SK-N-SH (cell line): ENCODE measurements around the gene LRRC3B. TPM values are rescaled to one million over a fixed set of nuclear protein-coding genes. Genes with fewer than 3 reads are reported as not detected.

Experiments
- CTCF ChIA-PET: fragments of 300-600, 350-600 bp; formaldehyde crosslinking; extraction: SDS; loops from one replicate; lab custom pipeline; 2021; lab: Yijun Ruan, JAX
- POLR2A ChIA-PET: fragments of 350-600 bp; sonication (Branson Sonifier 250); formaldehyde crosslinking; extraction: SDS; loops from one replicate; lab custom pipeline; 2020; ENCODE audit warnings: antibody characterized with exemption, inconsistent platforms; lab: Yijun Ruan, JAX
- DNase-seq: peaks from one replicate; pipeline ENCODE4 v3.0.0; 2012
- H2AFZ ChIP-seq: fragments of 200-600 bp; sonication (generic); 2 replicates; pipeline ENCODE4 v1.8.1; 2016; ENCODE audit warnings: antibody characterized with exemption, mild to moderate bottlenecking, low read depth
- H3F3A ChIP-seq: fragments of 200-600 bp; sonication (generic); replicated peaks from 2 replicates; pipeline ENCODE3; 2016; ENCODE audit warnings: antibody characterized with exemption, mild to moderate bottlenecking; ENCODE audit not compliant: insufficient read depth
- H3K27ac ChIP-seq, 2 experiments: fragments of 200-500 bp in 1 of 2; fragments of 200-600 bp in 1 of 2; sonication (Bioruptor generic) in 1 of 2; sonication (generic), shearing (Covaris generic) in 1 of 2; 2 replicates each; pipeline versions ENCODE4 v1.5.1 to v1.6.1; 2014 to 2016; ENCODE audit warnings: low read depth in 2 of 2, inconsistent platforms in 1 of 2, low read length in 1 of 2, mild to moderate bottlenecking in 1 of 2, mixed read lengths in 1 of 2
- H3K27me3 ChIP-seq: fragments of 200-600 bp; sonication (generic), shearing (Covaris generic); 2 replicates; pipeline ENCODE4 v1.6.1; 2016; ENCODE audit warnings: mixed run types; ENCODE audit not compliant: insufficient read depth
- H3K36me3 ChIP-seq, 2 experiments: fragments of 200-500 bp in 1 of 2; fragments of 200-600 bp in 1 of 2; sonication (Bioruptor generic) in 1 of 2; sonication (generic) in 1 of 2; replicated peaks in 1 of 2; 2 replicates each; pipeline versions ENCODE3 to v1.5.1; 2014 to 2016; ENCODE audit warnings: low read length in 1 of 2, mild to moderate bottlenecking in 1 of 2; ENCODE audit not compliant: insufficient read depth in 2 of 2, control insufficient read depth in 1 of 2
- H3K4me1 ChIP-seq, 2 experiments: fragments of 200-500 bp in 1 of 2; fragments of 200-600 bp in 1 of 2; sonication (Bioruptor generic) in 1 of 2; sonication (generic), shearing (Covaris generic) in 1 of 2; 2 replicates each; pipeline versions ENCODE4 v1.5.1 to v1.6.1; 2014 to 2016; ENCODE audit warnings: low read depth in 1 of 2, low read length in 1 of 2, mixed run types in 1 of 2; ENCODE audit not compliant: insufficient read depth in 2 of 2, control insufficient read depth in 1 of 2
- H3K4me2 ChIP-seq: fragments of 200-600 bp; sonication (generic), shearing (Covaris generic); 2 replicates; pipeline ENCODE4 v1.6.1; 2017; ENCODE audit warnings: mixed run types
- H3K4me3 ChIP-seq, 2 experiments: fragments of 200-500 bp in 1 of 2; fragments of 200-600 bp in 1 of 2; sonication (Bioruptor generic) in 1 of 2; sonication (generic), shearing (Covaris generic) in 1 of 2; 2 replicates each; pipeline versions ENCODE4 v1.5.1 to v1.8.1; 2014 to 2016; ENCODE audit warnings: low read depth in 2 of 2, inconsistent platforms in 1 of 2, low read length in 1 of 2, mild to moderate bottlenecking in 1 of 2, mixed read lengths in 1 of 2, moderate library complexity in 1 of 2
- H3K79me2 ChIP-seq: fragments of 200-600 bp; sonication (generic); 2 replicates; pipeline ENCODE4 v1.8.1; 2017; ENCODE audit warnings: mild to moderate bottlenecking; ENCODE audit not compliant: insufficient read depth
- H3K9ac ChIP-seq: fragments of 200-600 bp; sonication (generic); 2 replicates; pipeline ENCODE4 v1.6.1; 2017; ENCODE audit warnings: mixed run types
- H3K9me2 ChIP-seq: fragments of 200-600 bp; sonication (generic); 2 replicates; pipeline ENCODE4 v1.6.1; 2017; ENCODE audit warnings: mixed run types
- H3K9me3 ChIP-seq: fragments of 200-600 bp; sonication (generic); 2 replicates; pipeline ENCODE4 v1.6.1; 2017; ENCODE audit warnings: mixed run types, mild to moderate bottlenecking, moderate library complexity
- H4K20me1 ChIP-seq: fragments of 200-600 bp; sonication (generic); 2 replicates; pipeline ENCODE4 v1.6.1; 2017; ENCODE audit warnings: mild to moderate bottlenecking, mixed run types; ENCODE audit not compliant: insufficient read depth
- CTCF ChIP-seq: fragments of 200-600 bp; sonication (generic); IDR thresholded peaks from 2 replicates; pipeline ENCODE4 v1.6.1; 2017; ENCODE audit warnings: antibody characterized with exemption, mild to moderate bottlenecking, moderate library complexity
- ELF1 ChIP-seq: IDR thresholded peaks from 2 replicates; pipeline ENCODE4 v1.4.0; 2012
- EP300 ChIP-seq, 2 experiments: IDR thresholded peaks; 2 replicates each; pipeline versions ENCODE4 v1.4.0 to v1.6.1; 2012; ENCODE audit warnings: borderline replicate concordance in 1 of 2, low read depth in 1 of 2, low read length in 1 of 2
- EZH2phosphoT487 ChIP-seq: fragments of 200-600 bp; sonication (generic); IDR thresholded peaks from 2 replicates; pipeline ENCODE4 v1.6.1; 2017; ENCODE audit warnings: low read depth, mixed run types, mild to moderate bottlenecking, antibody characterized with exemption, moderate library complexity, borderline replicate concordance
- FOSL2 ChIP-seq: IDR thresholded peaks from 2 replicates; pipeline ENCODE4 v1.4.0; 2012; ENCODE audit warnings: low read depth, mild to moderate bottlenecking, moderate library complexity, borderline replicate concordance
- GABPA ChIP-seq: IDR thresholded peaks from 2 replicates; pipeline ENCODE4 v1.4.0; 2012; ENCODE audit warnings: low read depth, mild to moderate bottlenecking
- JUND ChIP-seq: IDR thresholded peaks from 2 replicates; pipeline ENCODE4 v1.4.0; 2012
- MEF2A ChIP-seq: IDR thresholded peaks from 2 replicates; pipeline ENCODE4 v1.4.0; 2012; ENCODE audit warnings: low read depth, borderline replicate concordance
- NFIC ChIP-seq: IDR thresholded peaks from 2 replicates; pipeline ENCODE4 v1.4.0; 2012; ENCODE audit warnings: borderline replicate concordance
- PBX3 ChIP-seq: IDR thresholded peaks from 2 replicates; pipeline ENCODE4; 2012
- POLR2AphosphoS5 ChIP-seq: IDR thresholded peaks from 2 replicates; pipeline ENCODE4 v1.6.1; 2012; ENCODE audit warnings: low read depth, low read length
- RAD21 ChIP-seq: IDR thresholded peaks from 2 replicates; pipeline ENCODE4 v1.6.1; 2012; ENCODE audit warnings: mild to moderate bottlenecking, low read length
- RCOR1 ChIP-seq: fragments of 150-350 bp; IDR thresholded peaks from 2 replicates; pipeline ENCODE4 v1.6.1; 2017; ENCODE audit warnings: antibody characterized with exemption, low read length
- SIN3A ChIP-seq: IDR thresholded peaks from 2 replicates; pipeline ENCODE4 v1.6.1; 2012; ENCODE audit warnings: low read depth, mild to moderate bottlenecking, low read length, moderate library complexity, borderline replicate concordance
- TAF1 ChIP-seq: IDR thresholded peaks from 2 replicates; pipeline ENCODE4 v1.6.1; 2012; ENCODE audit warnings: low read depth, mild to moderate bottlenecking, low read length, moderate library complexity, borderline replicate concordance
- TCF12 ChIP-seq: IDR thresholded peaks from 2 replicates; pipeline ENCODE4 v1.4.0; 2012
- USF1 ChIP-seq: IDR thresholded peaks from 2 replicates; pipeline ENCODE4 v1.4.0; 2012; ENCODE audit warnings: low read depth, borderline replicate concordance
- YY1 ChIP-seq: IDR thresholded peaks from 2 replicates; pipeline ENCODE4 v1.4.0; 2012; ENCODE audit warnings: low read depth, mild to moderate bottlenecking
- ZBTB33 ChIP-seq: IDR thresholded peaks from 2 replicates; pipeline ENCODE4 v1.4.0; 2012; ENCODE audit warnings: low read depth, borderline replicate concordance
- WGBS: methylation state at CpG from one replicate; pipeline ENCODE4 v1.1.6; 2017; ENCODE audit warnings: low lambda C conversion rate; 5-methylcytosine and 5-hydroxymethylcytosine counted together
- polyA plus RNA-seq, 3 experiments: library from polyadenylated mRNA; depleted of rRNA; stranded (reverse); fragments of >200 nt; gene quantifications; 2 replicates each; pipeline ENCODE4 v1.2.3, GENCODE V29; 2012

Gene LRRC3B
- polyA plus RNA-seq, 1 of the 3 experiments (the other 2 are of a cell fraction), result not detected

- Histone ChIP-seq H3K27ac (no peak overlapping the region), H3K4me1 (no peaks in the 10 kb centered on the region), H4K20me1 (no peaks in the 10 kb centered on the region)
- TF ChIP-seq CTCF (no peak), RAD21 (no peak), GABPA (no peak), EP300 (IDR thresholded peaks at IDR 0.05; ENCODE audit: borderline replicate concordance in 1 of 2, low read depth in 1 of 2, low read length in 1 of 2) (no peak), FOSL2 (no peak), RCOR1 (no peak), PBX3 (no peak), POLR2AphosphoS5 (no peak), NFIC (no peak)
- TF ChIP-seq, all 33 proteins: peak for 0
- H3K9me2 ChIP-seq, result no peaks in the 10 kb centered on the region
- no peak overlapping the region for H3K4me3 ChIP-seq
- DNase-seq, result no peak
- ChIA-PET CTCF (no interaction called here), POLR2A (no interaction called here)
- H3K9me3 ChIP-seq, result no peaks in the 10 kb centered on the region
- H3F3A ChIP-seq, result no peaks in the 10 kb centered on the region
- no peak overlapping the region for H3K4me2 ChIP-seq
- 36% methylated on average over 2 of the region's 2 CpGs for WGBS
- no peak overlapping the region for H3K9ac ChIP-seq
- no peak overlapping the region for H2AFZ ChIP-seq
- no peaks in the 10 kb centered on the region for H3K36me3 ChIP-seq
- H3K27me3 ChIP-seq, result no peaks in the 10 kb centered on the region
- no peaks in the 10 kb centered on the region for H3K79me2 ChIP-seq
Observed at GRCh38 chr3:26675336-26675735, 52.8 kb downstream of the LRRC3B start.

- no peaks in the 10 kb centered on the region for H3K9me3 ChIP-seq
- no peaks in the 10 kb centered on the region for H3F3A ChIP-seq
- 22% methylated on average over 2 of the region's 2 CpGs for WGBS
- no peaks in the 10 kb centered on the region for H3K4me1 ChIP-seq
- ChIA-PET CTCF (no interaction called here), POLR2A (no interaction called here)
- no peak overlapping the region for H3K27ac ChIP-seq
- H3K27me3 ChIP-seq, result no peaks in the 10 kb centered on the region
- no peaks in the 10 kb centered on the region for H3K79me2 ChIP-seq
- no peak overlapping the region for H3K4me3 ChIP-seq
- DNase-seq, result no peak
- no peak overlapping the region for H3K4me2 ChIP-seq
- H4K20me1 ChIP-seq, result no peaks in the 10 kb centered on the region
- no peaks in the 10 kb centered on the region for H3K9me2 ChIP-seq
- no peaks in the 10 kb centered on the region for H3K36me3 ChIP-seq
- H3K9ac ChIP-seq, result no peak overlapping the region
- H2AFZ ChIP-seq, result no peak overlapping the region
- TF ChIP-seq JUND, result no peak
- no peak for TF ChIP-seq TCF12
- no peak for TF ChIP-seq MEF2A
- TF ChIP-seq TAF1, result no peak
- no peak for TF ChIP-seq GABPA
- TF ChIP-seq ELF1, result no peak
- TF ChIP-seq EZH2phosphoT487, result no peak
- TF ChIP-seq RAD21, result no peak
- TF ChIP-seq EP300 (IDR thresholded peaks at IDR 0.05; ENCODE audit: borderline replicate concordance in 1 of 2, low read depth in 1 of 2, low read length in 1 of 2), result no peak
- no peak for TF ChIP-seq USF1
- TF ChIP-seq ZBTB33, result no peak
- TF ChIP-seq FOSL2, result no peak
- no peak for TF ChIP-seq YY1
- no peak for TF ChIP-seq SIN3A
- TF ChIP-seq POLR2AphosphoS5, result no peak
- no peak for TF ChIP-seq CTCF
- TF ChIP-seq PBX3, result no peak
Observed at GRCh38 chr3:26681632-26682031, 59.1 kb downstream of the LRRC3B start.
